Naive thymus-derived CD8-positive, alpha-beta T cell (primary cell): Measurements from ENCODE around the gene KCNQ4. TPM values are rescaled to one million over a fixed set of nuclear protein-coding genes. Genes with fewer than 3 reads are reported as not detected.
A peak's percentile ranks its signal among the peaks of the same experiment; 100 is the strongest.

Experiments
- ATAC-seq, 2 donors: fragments of 150-1000 bp; cut with Tn5 transposase in 1 of 2; sonication (Bioruptor Pico), chemical (Tn5 transposase) in 1 of 2; 1 replicate in 1 of 2; 2 replicates in 1 of 2; pipeline ENCODE4 v1.10.0; 2021; ENCODE audit warnings: mild to moderate bottlenecking in 2 of 2, moderate library complexity in 2 of 2
- POLR2A ChIA-PET: fragments of 350-600 bp; sonication (Branson Sonifier 250); formaldehyde crosslinking; loops from one replicate; lab custom pipeline; 2021; ENCODE audit warnings: antibody characterized with exemption; lab: Charles Lee
- DNase-seq, 10 donors: peaks; one replicate each; pipeline versions ENCODE4 v3.0.0 to v3.0.0-alpha.2; 2020 to 2022
- H3K27ac Mint-ChIP-seq, 10 donors: one replicate each; pipeline ENCODE4 v1.8.0; 2020 to 2022; ENCODE audit warnings: mild to moderate bottlenecking in 10 of 10, mixed read lengths in 10 of 10, moderate library complexity in 4 of 10, inconsistent platforms in 1 of 10
- H3K27me3 Mint-ChIP-seq, 5 donors: one replicate each; pipeline ENCODE4 v1.8.0; 2021 to 2022; ENCODE audit warnings: mixed read lengths in 5 of 5
- H3K36me3 Mint-ChIP-seq, 3 donors: one replicate each; pipeline ENCODE4 v1.8.0; 2020 to 2022; ENCODE audit warnings: mixed read lengths in 3 of 3, mild to moderate bottlenecking in 2 of 3, inconsistent platforms in 1 of 3
- H3K4me1 Mint-ChIP-seq, 4 donors: one replicate each; pipeline ENCODE4 v1.8.0; 2021 to 2022; ENCODE audit warnings: mixed read lengths in 4 of 4
- H3K4me3 Mint-ChIP-seq, 10 donors: one replicate each; pipeline ENCODE4 v1.8.0; 2020 to 2022; ENCODE audit warnings: mild to moderate bottlenecking in 10 of 10, mixed read lengths in 10 of 10, moderate library complexity in 6 of 10, inconsistent platforms in 1 of 10
- H3K9me3 Mint-ChIP-seq, 9 donors: one replicate each; pipeline ENCODE4 v1.8.0; 2020 to 2022; ENCODE audit warnings: mixed read lengths in 9 of 9, mild to moderate bottlenecking in 3 of 9, inconsistent platforms in 1 of 9, moderate library complexity in 1 of 9
- polyA plus RNA-seq, 3 donors: library from polyadenylated mRNA; unstranded; fragments of 300-500 nt; fragmentation: Illumina TruSeq; gene quantifications; one replicate each; pipeline ENCODE4 v1.2.3, GENCODE V29; 2021
- total RNA-seq, 8 experiments: library from RNA in 2 of 8; stranded (reverse) in 2 of 8; gene quantifications; one replicate each; pipeline ENCODE4 v1.2.3 and lab custom pipeline; 2021 to 2026

KCNQ4 gene
- total and polyA plus RNA-seq, 5 experiments from 2014 or later = 0.08 to 0.25 (median 0.17) TPM

- H3K36me3 Mint-ChIP-seq = no peaks in the 10 kb centered on the region
- DNase-seq (no peak), ATAC-seq (no peak)
- POLR2A ChIA-PET = interaction anchor here (0.8 to 1.6 kb wide), 2 partner anchors 24 to 59 kb away, joined by 3 to 8 read pairs; partner anchors contain the start of gene CITED4
- no peaks in the 10 kb centered on the region for H3K9me3 Mint-ChIP-seq
- H3K4me1 Mint-ChIP-seq = peaks cover 12 to 31% (median 28%) of the 10 kb centered on the region in 4 donors
- H3K27ac Mint-ChIP-seq = peak overlapping the region; percentile 72 to 90 (median 85)
- peak overlapping the region in 5 of 10 donors; percentile 40 to 63 (median 56) for H3K4me3 Mint-ChIP-seq
- no peaks in the 10 kb centered on the region for H3K27me3 Mint-ChIP-seq
Measured at GRCh38 chr1:40803447-40803846, 19.9 kb downstream of the KCNQ4 start.

- H3K27ac Mint-ChIP-seq = peak overlapping the region in 8 of 10 donors; percentile 9 to 89 (median 82)
Measured at GRCh38 chr1:40803902-40804301, 20.3 kb downstream of the KCNQ4 start.

GRCh38 chr1:40806240-40806639, 22.7 kb downstream of the KCNQ4 start:
- H3K4me1 Mint-ChIP-seq = peaks cover 20 to 39% (median 34%) of the 10 kb centered on the region in 4 donors

More at GRCh38 chr1:40803902-40804301, 20.3 kb downstream of the KCNQ4 start:
- ATAC-seq = no peak
- no peak for DNase-seq
- no peaks in the 10 kb centered on the region for H3K27me3 Mint-ChIP-seq
- no peaks in the 10 kb centered on the region for H3K9me3 Mint-ChIP-seq
- peaks cover 16 to 35% (median 32%) of the 10 kb centered on the region in 4 donors for H3K4me1 Mint-ChIP-seq
- peak overlapping the region in 2 of 10 donors; percentile 11 to 44 for H3K4me3 Mint-ChIP-seq
- H3K36me3 Mint-ChIP-seq = no peaks in the 10 kb centered on the region
- POLR2A ChIA-PET = interaction anchor here (0.8 to 1.6 kb wide), 2 partner anchors 24 to 58 kb away, joined by 3 to 8 read pairs; partner anchors contain the start of gene CITED4

GRCh38 chr1:40806731-40807695, 23.4 kb downstream of the KCNQ4 start:
- POLR2A ChIA-PET = interaction anchor here (1.0 to 1.2 kb wide), 2 partner anchors 10 to 11 kb away, joined by 3 to 4 read pairs; no protein-coding TSS in a partner anchor
- Mint-ChIP-seq H3K36me3 (no peaks in the 10 kb centered on the region), H3K27me3 (no peaks in the 10 kb centered on the region), H3K4me3 (no peak overlapping the region), H3K4me1 (peaks cover 16 to 31% (median 26%) of the 10 kb centered on the region in 4 donors), H3K27ac (peak overlapping the region in 1 of 10 donors; percentile 9), H3K9me3 (no peaks in the 10 kb centered on the region)
- ATAC-seq (no peak), DNase-seq (no peak)

More at GRCh38 chr1:40806240-40806639, 22.7 kb downstream of the KCNQ4 start:
- Mint-ChIP-seq H3K36me3 (no peaks in the 10 kb centered on the region), H3K9me3 (no peaks in the 10 kb centered on the region), H3K27ac (peak overlapping the region in 3 of 10 donors; percentile 25 to 47 (median 40)), H3K27me3 (no peaks in the 10 kb centered on the region), H3K4me3 (no peak overlapping the region)
- DNase-seq (no peak), ATAC-seq (no peak)
- POLR2A ChIA-PET = interaction anchor here (1.2 to 1.3 kb wide), 2 partner anchors 9 to 10 kb away, joined by 3 to 4 read pairs; no protein-coding TSS in a partner anchor

- POLR2A ChIA-PET = interaction anchor here (0.9 to 1.0 kb wide), 2 partner anchors 11 to 12 kb away, joined by 3 to 4 read pairs; no protein-coding TSS in a partner anchor
- Mint-ChIP-seq H3K36me3 (no peaks in the 10 kb centered on the region), H3K4me1 (peaks cover 18 to 24% (median 21%) of the 10 kb centered on the region in 4 donors), H3K27me3 (no peaks in the 10 kb centered on the region), H3K27ac (peak overlapping the region in 3 of 10 donors; percentile 18 to 62 (median 54)), H3K4me3 (no peak overlapping the region), H3K9me3 (no peaks in the 10 kb centered on the region)
- no peak for DNase-seq
- ATAC-seq = no peak
Measured at GRCh38 chr1:40808002-40808401, 24.4 kb downstream of the KCNQ4 start.

GRCh38 chr1:40808444-40808843, 24.9 kb downstream of the KCNQ4 start:
- ATAC-seq (no peak), DNase-seq (no peak)
- POLR2A ChIA-PET = interaction anchor here (0.9 kb wide), 1 partner anchor 10 kb away, joined by 3 read pairs; no protein-coding TSS in a partner anchor
- no peaks in the 10 kb centered on the region for H3K27me3 Mint-ChIP-seq
- H3K4me1 Mint-ChIP-seq = peaks cover 18 to 23% (median 20%) of the 10 kb centered on the region in 4 donors
- no peaks in the 10 kb centered on the region for H3K9me3 Mint-ChIP-seq
- no peak overlapping the region for H3K4me3 Mint-ChIP-seq
- no peaks in the 10 kb centered on the region for H3K36me3 Mint-ChIP-seq
- H3K27ac Mint-ChIP-seq = peak overlapping the region in 3 of 10 donors; percentile 50 to 72 (median 62)

- peak overlapping the region in 3 of 10 donors; percentile 50 to 72 (median 62) for H3K27ac Mint-ChIP-seq
- no peaks in the 10 kb centered on the region for H3K9me3 Mint-ChIP-seq
- H3K4me3 Mint-ChIP-seq = no peak overlapping the region
- H3K4me1 Mint-ChIP-seq = peaks cover 18 to 23% (median 19%) of the 10 kb centered on the region in 4 donors
- H3K27me3 Mint-ChIP-seq = no peaks in the 10 kb centered on the region
- H3K36me3 Mint-ChIP-seq = no peaks in the 10 kb centered on the region
- POLR2A ChIA-PET = interaction anchor here (1.0 kb wide), 1 partner anchor 54 kb away, joined by 3 read pairs; the partner anchor contains the start of gene CITED4
- ATAC-seq (no peak), DNase-seq (no peak)
Measured at GRCh38 chr1:40808909-40809308, 25.3 kb downstream of the KCNQ4 start.

GRCh38 chr1:40810927-40811326, 27.3 kb downstream of the KCNQ4 start:
- H3K36me3 Mint-ChIP-seq = no peaks in the 10 kb centered on the region
- H3K4me3 Mint-ChIP-seq = peak overlapping the region in 1 of 10 donors; percentile 12
- H3K9me3 Mint-ChIP-seq = no peaks in the 10 kb centered on the region
- H3K27me3 Mint-ChIP-seq = no peaks in the 10 kb centered on the region
- H3K4me1 Mint-ChIP-seq = peaks cover 16 to 23% (median 19%) of the 10 kb centered on the region in 4 donors
- POLR2A ChIA-PET = no interaction called here
- H3K27ac Mint-ChIP-seq = no peak overlapping the region
- DNase-seq = no peak
- no peak for ATAC-seq

GRCh38 chr1:40815420-40815819, 31.8 kb downstream of the KCNQ4 start:
- Mint-ChIP-seq H3K4me1 (peaks cover 10 to 20% (median 11%) of the 10 kb centered on the region in 4 donors), H3K9me3 (no peaks in the 10 kb centered on the region), H3K27ac (peak overlapping the region in 2 of 10 donors; percentile 43 to 72), H3K36me3 (no peaks in the 10 kb centered on the region), H3K27me3 (peaks cover 0 to 2% (median 0%) of the 10 kb centered on the region in 5 donors), H3K4me3 (no peak overlapping the region)
- POLR2A ChIA-PET = interaction anchor here (0.6 to 0.8 kb wide), 2 partner anchors 10 to 18 kb away, joined by 3 read pairs; no protein-coding TSS in a partner anchor
- ATAC-seq = no peak
- no peak for DNase-seq

- peak overlapping the region; percentile 78 to 90 (median 83) for H3K4me3 Mint-ChIP-seq
- no peak for DNase-seq
- no peaks in the 10 kb centered on the region for H3K9me3 Mint-ChIP-seq
- POLR2A ChIA-PET = interaction anchor here (0.6 kb wide), 1 partner anchor 97 kb away, joined by 3 read pairs; no protein-coding TSS in a partner anchor
- no peaks in the 10 kb centered on the region for H3K36me3 Mint-ChIP-seq
- ATAC-seq = peak; percentile 36 to 51
- H3K27me3 Mint-ChIP-seq = peaks cover 0 to 2% (median 0%) of the 10 kb centered on the region in 5 donors
- H3K27ac Mint-ChIP-seq = peak overlapping the region; percentile 48 to 94 (median 91)
- peaks cover 8 to 17% (median 11%) of the 10 kb centered on the region in 4 donors for H3K4me1 Mint-ChIP-seq
Measured at GRCh38 chr1:40817791-40818263, 34.2 kb downstream of the KCNQ4 start.

- H3K4me1 Mint-ChIP-seq = peaks cover 7 to 17% (median 12%) of the 10 kb centered on the region in 4 donors
- peak overlapping the region; percentile 78 to 90 (median 83) for H3K4me3 Mint-ChIP-seq
- H3K9me3 Mint-ChIP-seq = no peaks in the 10 kb centered on the region
- DNase-seq (peak; percentile 72 to 93 (median 87)), ATAC-seq (peak; percentile 92 to 95)
- peaks cover 0 to 2% (median 0%) of the 10 kb centered on the region in 5 donors for H3K27me3 Mint-ChIP-seq
- POLR2A ChIA-PET = interaction anchor here (0.6 to 0.9 kb wide), 4 partner anchors 10 to 97 kb away, joined by 3 read pairs; no protein-coding TSS in a partner anchor
- H3K36me3 Mint-ChIP-seq = no peaks in the 10 kb centered on the region
- peak overlapping the region; percentile 48 to 94 (median 91) for H3K27ac Mint-ChIP-seq
Measured at GRCh38 chr1:40818264-40818961, 34.8 kb downstream of the KCNQ4 start.
